ENCODE measurements around the gene IL27RA.

Gene IL27RA

GRCh38 chr19:14089662-14090508 lies 58.3 kb downstream of the IL27RA start:
- DNase-seq: peak; percentile 22 to 53

- peak; percentile 67 to 81 for DNase-seq
Observed at GRCh38 chr19:14090509-14091080, 59.0 kb downstream of the IL27RA start, which contains the start of gene SAMD1. SAMD1 (minus strand) TSS chr19:14090751.

DNA sequence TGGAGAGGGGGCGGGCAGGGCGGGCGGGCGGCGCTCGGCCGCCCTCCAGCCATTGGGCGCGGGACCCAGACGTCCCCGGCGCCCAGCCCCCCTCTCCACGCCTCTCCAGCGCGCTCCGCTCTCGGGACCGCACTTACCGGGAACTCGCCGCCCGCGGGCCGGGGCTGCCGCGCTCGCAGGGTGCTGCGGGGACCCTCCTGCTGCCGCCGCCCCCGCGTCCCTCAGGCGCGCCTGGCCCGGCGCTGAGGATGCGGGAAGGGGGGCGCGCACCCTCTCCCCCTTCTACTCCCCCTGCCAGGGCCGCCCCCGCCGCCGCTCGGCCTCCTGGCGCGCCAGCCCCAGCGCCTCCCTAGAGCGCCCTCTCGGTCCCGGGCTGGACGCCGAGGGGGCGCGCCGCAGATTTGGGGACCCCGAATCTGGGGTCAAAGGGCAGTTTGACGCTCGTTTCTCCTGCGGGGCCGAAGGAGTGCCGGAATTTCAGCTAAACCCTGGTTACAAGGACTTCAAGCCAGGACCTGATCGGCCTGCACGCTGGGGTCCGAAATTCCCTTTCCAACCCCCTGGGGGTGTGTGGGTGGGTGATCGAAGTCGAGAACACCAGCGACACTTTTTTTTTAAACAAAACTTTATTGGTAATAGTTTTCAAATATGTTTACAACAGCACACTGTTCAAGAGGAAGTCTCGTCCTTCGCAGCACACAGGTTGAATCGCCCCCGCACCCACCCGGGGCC lies 59.7 kb downstream of the IL27RA start:
- DNase-seq: no peak

DNA sequence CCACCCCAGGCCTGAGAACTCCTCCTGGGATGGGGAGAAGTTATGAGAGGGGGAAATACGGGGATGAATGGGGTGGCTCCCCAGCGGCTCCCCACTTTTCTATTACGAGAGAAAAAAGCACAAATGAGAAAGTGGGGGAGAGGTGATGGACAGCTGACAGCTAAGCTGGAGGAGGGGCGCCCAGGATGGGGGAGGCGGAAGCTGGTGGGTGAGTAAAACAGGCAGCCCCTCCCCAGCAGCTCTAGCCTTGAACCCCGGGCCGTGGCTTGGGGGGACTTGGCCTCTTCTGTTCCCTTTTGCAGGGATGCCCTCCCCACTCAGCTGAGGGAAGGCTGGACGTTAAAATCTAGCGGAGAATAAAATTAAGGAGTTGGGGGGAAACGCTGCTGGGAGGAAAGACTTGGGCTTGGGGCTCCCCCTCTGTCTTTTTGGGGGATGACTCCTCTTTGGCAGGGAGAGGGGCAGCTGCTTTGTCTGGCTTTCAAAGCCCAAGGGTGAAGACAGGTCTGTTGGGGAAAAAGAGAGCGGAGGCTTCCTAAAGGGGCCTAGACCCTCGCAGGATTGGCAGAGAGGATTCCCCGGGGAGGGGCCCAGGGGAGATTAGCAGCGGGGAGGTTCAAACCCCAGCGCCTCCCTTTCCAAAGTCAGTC lies 60.4 kb downstream of the IL27RA start:
- no peak for DNase-seq

- DNase-seq: no peak
Observed at GRCh38 chr19:14093117-14093823, 61.7 kb downstream of the IL27RA start.

DNA sequence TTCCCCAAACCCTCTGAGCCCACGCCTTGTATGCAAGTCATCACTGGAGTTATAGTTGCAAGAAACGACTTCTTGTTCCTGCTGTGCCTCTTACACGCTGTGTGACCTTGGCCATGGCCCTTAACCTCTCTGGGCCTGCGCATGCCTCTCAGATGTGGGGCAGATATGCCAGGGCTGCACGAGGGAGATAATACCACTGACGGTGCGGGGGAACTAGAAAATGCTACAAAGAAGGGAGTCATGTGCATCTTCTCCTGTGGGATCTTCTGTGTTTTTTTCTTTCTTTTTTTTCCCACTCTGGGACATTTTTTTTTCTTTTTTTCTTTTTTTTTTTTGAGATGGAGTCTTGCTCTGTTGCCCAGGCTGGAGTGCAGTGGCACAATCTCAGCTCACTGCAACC lies 63.3 kb downstream of the IL27RA start:
- DNase-seq: no peak

GRCh38 chr19:14096272-14096992 lies 64.9 kb downstream of the IL27RA start:
- no peak for DNase-seq

- DNase-seq: no peak
Observed at GRCh38 chr19:14097532-14098151, 66.1 kb downstream of the IL27RA start.

DNA sequence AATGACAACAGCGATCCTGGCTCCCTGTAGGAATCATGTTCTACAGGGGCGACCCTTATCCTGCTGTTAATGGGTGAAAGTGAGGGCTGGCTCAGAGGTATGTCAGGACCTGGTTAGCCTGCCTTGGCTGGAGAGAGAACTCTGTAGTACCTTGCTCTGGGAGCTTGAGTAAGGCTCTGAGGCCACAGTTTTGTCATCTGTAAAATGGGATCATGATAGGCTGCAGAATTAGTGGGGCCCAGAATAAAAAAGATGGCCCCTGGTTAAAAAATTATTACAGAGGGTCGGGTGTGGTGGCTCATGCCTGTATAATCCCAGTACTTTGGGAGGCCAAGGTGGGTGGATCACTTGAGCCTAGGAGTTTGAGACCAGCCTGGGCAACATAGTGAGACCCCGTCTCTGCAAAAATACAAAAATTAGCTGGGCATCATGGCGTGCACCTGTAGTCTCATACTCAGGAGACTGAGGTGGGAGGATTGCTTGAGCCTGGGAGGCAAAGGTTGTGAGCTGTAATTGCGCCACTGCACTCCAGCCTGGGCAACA lies 69.5 kb downstream of the IL27RA start:
- DNase-seq: no peak

GRCh38 chr19:14102102-14102696 lies 70.6 kb downstream of the IL27RA start:
- DNase-seq: no peak

DNA sequence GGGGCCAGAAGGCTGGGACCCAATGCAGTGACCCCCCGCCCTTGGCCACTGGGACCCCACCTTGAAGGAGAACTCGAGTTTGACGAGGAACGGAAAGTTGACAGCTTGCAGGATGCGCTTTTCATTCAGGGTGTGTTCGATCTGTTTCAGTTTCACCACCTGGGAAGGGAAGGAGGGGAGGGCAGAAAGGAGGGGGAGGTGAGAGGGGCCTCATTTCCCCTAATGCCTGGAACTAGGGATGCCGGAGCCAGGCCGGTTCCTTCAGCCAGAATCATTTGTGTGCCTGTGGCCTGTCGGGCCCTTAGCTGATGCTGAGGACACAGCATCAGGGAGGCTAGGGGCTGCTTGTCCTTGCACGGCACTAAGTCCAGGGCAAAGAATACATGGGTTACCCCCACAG lies 71.2 kb downstream of the IL27RA start:
- DNase-seq: no peak
